Heart right ventricle (tissue), 16 donors: ENCODE results near the gene KBTBD3. TPM values are rescaled to one million over a fixed set of nuclear protein-coding genes. Genes with fewer than 3 reads are reported as not detected.
"Not testable (repeated sequence)": the region's sequence is repeated elsewhere in the genome, so short reads cannot be mapped to it uniquely, and the experiment has no call there.

ENCODE experiments used
- ATAC-seq, 8 donors: fragments of 200-7000 bp; cut with Tn5 transposase; one replicate each; pipeline ENCODE4 v1.9.1; 2020; ENCODE audit warnings: mild to moderate bottlenecking in 8 of 8, moderate library complexity in 8 of 8, moderate number of reproducible peaks in 1 of 8
- DNase-seq, 2 donors: peaks; one replicate each; pipeline ENCODE4 v3.0.0-alpha.2; 2020
- H3K27ac ChIP-seq, 10 donors: fragments of 200-600 bp; sonication (generic) in 2 of 10; one replicate each; pipeline versions ENCODE4 v1.5.0 to v1.8.0; 2020 to 2022; ENCODE audit warnings: mild to moderate bottlenecking in 3 of 10
- H3K27me3 ChIP-seq, 7 donors: fragments of 200-600 bp; one replicate each; pipeline ENCODE4 v1.8.0; 2021 to 2022; ENCODE audit warnings: mild to moderate bottlenecking in 2 of 7
- H3K36me3 ChIP-seq, 9 donors: fragments of 200-600 bp; sonication (generic) in 1 of 9; one replicate each; pipeline versions ENCODE4 v1.5.0 to v1.8.0; 2020 to 2022; ENCODE audit warnings: mild to moderate bottlenecking in 2 of 9
- H3K4me1 ChIP-seq, 9 donors: fragments of 200-600 bp; sonication (generic) in 1 of 9; one replicate each; pipeline versions ENCODE4 v1.5.0 to v1.8.0; 2020 to 2022; ENCODE audit warnings: mild to moderate bottlenecking in 4 of 9
- H3K4me3 ChIP-seq, 10 donors: fragments of 200-600 bp; sonication (generic) in 2 of 10; one replicate each; pipeline versions ENCODE4 v1.5.0 to v1.8.0; 2020 to 2022; ENCODE audit warnings: mild to moderate bottlenecking in 7 of 10, moderate library complexity in 2 of 10
- H3K9me3 ChIP-seq, 11 donors: fragments of 200-600 bp in 10 of 11; sonication (generic) in 2 of 11; one replicate each; pipeline versions ENCODE4 v1.5.0 to v1.8.0; 2013 to 2022; ENCODE audit warnings: mild to moderate bottlenecking in 2 of 11, control low read depth in 1 of 11, moderate library complexity in 1 of 11
- CTCF ChIP-seq, 9 donors: fragments of 200-600 bp; sonication (generic) in 2 of 9; IDR thresholded peaks; one replicate each; pipeline versions ENCODE4 v1.5.0 to v1.8.0; 2021 to 2022; ENCODE audit warnings: antibody characterized with exemption in 9 of 9, mild to moderate bottlenecking in 5 of 9, moderate library complexity in 1 of 9
- WGBS, 2 donors: extraction: QIAGEN DNeasy Blood & Tissue Kit; methylation state at CpG; one replicate each; pipeline ENCODE4 v1.1.7; 2013; ENCODE audit warnings: inconsistent platforms in 1 of 2; 5-methylcytosine and 5-hydroxymethylcytosine counted together
- intact Hi-C, 10 donors: fragments of 100-400 bp; cut with DNase I; formaldehyde crosslinking; loops; one replicate each; pipeline versions ENCODE4 v1.11.1 to v1.14.2; 2022
- polyA plus RNA-seq, 2 donors: library from polyadenylated mRNA; stranded (reverse); fragments of 200-250 nt; gene quantifications; one replicate each; pipeline ENCODE4 v1.2.3, GENCODE V29; 2013
- total RNA-seq, 10 donors: library from RNA; stranded (reverse); fragmentation: NEBNext Ultra II Directional in 3 of 10; extraction: Animal tissue kit (Norgen Biotek cat#: 25700) in 3 of 10; gene quantifications; one replicate each; pipeline versions ENCODE4 v1.2.1 to v1.2.4, GENCODE V29; 2021 to 2023
- donor health status: Arrhythmogenic right ventricular cardiomyopathy.
- donor health status: ischemic (EF 13 %, LVEDD 7.1; RV severe dilation, severe dysfunction).
- donor health status: healthy with polysubstance abuse.
- donor health status: DM: no; HTN: yes; CAD: no.
- donor health status: DM: no; HTN: no; CAD: no.
- donor health status: ischemic (EF 25% LVEDD 6.9; RV normal size, moderate dysfunction).
- donor health status: ischemic (EF 25% LVEDD 5.7; RV mildly dilated, moderate dysfunction).
- donor health status: healthy.
- donor health status: DM: yes; HTN: yes; CAD: no.
- donor health status: Ischemic cardiomyopathy.
- donor health status: ischemic (EF 35%, LVEDD 5.7; RV mildly dilated, moderate dysfunction).
- donor health status: nonischemic (EF 11% LVEDD 7.7; RV severe dilation, severe dysfunction).
- donor health status: DM: yes; HTN: yes; CAD: no.
- donor health status: PGD.
- donor health status: ischemic (EF 29% LVEDD 5.4; RV normal size, mild dysfunction).
- donor health status: nonischemic (EF 23%, LVEDD 6.1; RV moderate dilation, normal function).

KBTBD3 gene
- total and polyA plus RNA-seq, 12 donors, result 4.2 to 13.8 (median 8.7) TPM

- Histone ChIP-seq H3K27me3 (no peaks in the 10 kb centered on the region), H3K4me1 (peaks cover 0 to 74% (median 30%) of the 10 kb centered on the region in 9 donors), H3K4me3 (no peak overlapping the region), H3K36me3 (peaks cover 0 to 23% (median 17%) of the 10 kb centered on the region in 9 donors), H3K27ac (no peak overlapping the region), H3K9me3 (no peaks in the 10 kb centered on the region)
- WGBS, 2 donors, result 98 to 100% methylated on average over 2 of the region's 2 CpGs
- DNase-seq (no peak), ATAC-seq (no peak)
- TF ChIP-seq CTCF (IDR thresholded peaks at IDR 0.05), result no peak
- intact Hi-C loops, result no loop called here
Measured at GRCh38 chr11:106014035-106014434, 63.1 kb downstream of the KBTBD3 start.

GRCh38 chr11:106012744-106013143 is 64.4 kb downstream of the KBTBD3 start:
- H3K27me3 ChIP-seq, result no peaks in the 10 kb centered on the region
- peak in 1 of 2 donors; percentile 29 for DNase-seq
- peaks cover 0 to 65% (median 28%) of the 10 kb centered on the region in 9 donors for H3K4me1 ChIP-seq
- peak; percentile 43 to 99 (median 86) for ATAC-seq
- H3K9me3 ChIP-seq, result no peaks in the 10 kb centered on the region
- H3K36me3 ChIP-seq, result peaks cover 0 to 36% (median 19%) of the 10 kb centered on the region in 9 donors
- intact Hi-C loops, result no loop called here
- TF ChIP-seq CTCF (IDR thresholded peaks at IDR 0.05), result no peak
- 29 to 31% methylated on average over 3 of the region's 3 CpGs for WGBS, 2 donors
- H3K4me3 ChIP-seq, result no peak overlapping the region
- peak overlapping the region in 4 of 10 donors; percentile 32 to 58 (median 48) for H3K27ac ChIP-seq

GRCh38 chr11:106011481-106011880 is 65.7 kb downstream of the KBTBD3 start:
- ATAC-seq (no peak), DNase-seq (no peak)
- WGBS, 2 donors, result 75 to 77% methylated on average over 2 of the region's 2 CpGs
- Histone ChIP-seq H3K27ac (no peak overlapping the region), H3K36me3 (peaks cover 0 to 48% (median 28%) of the 10 kb centered on the region in 9 donors), H3K9me3 (peaks cover 0 to under 1% (median 0%) of the 10 kb centered on the region in 11 donors), H3K4me3 (no peak overlapping the region), H3K27me3 (no peaks in the 10 kb centered on the region), H3K4me1 (peaks cover 0 to 56% (median 16%) of the 10 kb centered on the region in 9 donors)
- no peak for TF ChIP-seq CTCF (IDR thresholded peaks at IDR 0.05)
- intact Hi-C loops, result no loop called here

GRCh38 chr11:106003094-106003493 is 74.1 kb downstream of the KBTBD3 start:
- WGBS, 2 donors, result 93 to 95% methylated on average over 4 of the region's 4 CpGs
- H3K4me3 ChIP-seq, H3K27me3 ChIP-seq, H3K4me1 ChIP-seq, DNase-seq, ATAC-seq, intact Hi-C loops, H3K27ac ChIP-seq: not testable (repeated sequence)
- Histone ChIP-seq H3K36me3 (peaks cover 0 to 44% (median 24%) of the 10 kb centered on the region in 9 donors), H3K9me3 (peaks cover 0 to 35% (median 9%) of the 10 kb centered on the region in 11 donors)

- intact Hi-C loops, result no loop called here
- no peak overlapping the region for H3K27ac ChIP-seq
- peaks cover 0 to 30% (median 10%) of the 10 kb centered on the region in 9 donors for H3K36me3 ChIP-seq
- 95% methylated on average over 4 of the region's 4 CpGs for WGBS, 2 donors
- H3K27me3 ChIP-seq, result no peaks in the 10 kb centered on the region
- H3K4me3 ChIP-seq, result no peak overlapping the region
- no peak for TF ChIP-seq CTCF (IDR thresholded peaks at IDR 0.05)
- DNase-seq (no peak), ATAC-seq (no peak)
- peaks cover 0 to 34% (median 9%) of the 10 kb centered on the region in 11 donors for H3K9me3 ChIP-seq
- no peaks in the 10 kb centered on the region for H3K4me1 ChIP-seq
Measured at GRCh38 chr11:106001304-106002012, 75.7 kb downstream of the KBTBD3 start.
